ENCODE measurements around the gene SRA1. TPM values are rescaled to one million over a fixed set of nuclear protein-coding genes. Genes with fewer than 3 reads are reported as not detected.

The SRA1 gene
- total RNA-seq, 1 donor from 2014 or later, result 23.2 TPM

Small RNAs within 50 kb of the gene (microRNA-seq; reads per million reads assigned to microRNA genes)
- gene MIR6831, result not detected

Other genes with a start within 250 kb of the SRA1 start
- 21.1 TPM for gene HBEGF, start 210.9 kb downstream of the SRA1 start, total RNA-seq
- 0.18 TPM for gene SLC4A9, start 197.3 kb downstream of the SRA1 start, total RNA-seq
- gene ANKHD1, start 155.6 kb downstream of the SRA1 start, total RNA-seq, result 144 TPM
- gene EIF4EBP3, start 9.8 kb downstream of the SRA1 start, total RNA-seq, result 12.6 TPM
- gene APBB3, start 7.1 kb upstream of the SRA1 start, total RNA-seq, result 43.1 TPM
- 37.9 TPM for gene SLC35A4, start 7.4 kb upstream of the SRA1 start, total RNA-seq
- gene CD14, start 75.7 kb upstream of the SRA1 start, total RNA-seq, result 107 TPM
- gene TMCO6, start 82.0 kb upstream of the SRA1 start, total RNA-seq, result 20.1 TPM
- 39.8 TPM for gene NDUFA2, start 90.2 kb upstream of the SRA1 start, total RNA-seq
- gene IK, start 90.4 kb upstream of the SRA1 start, total RNA-seq, result 89.6 TPM
- 16.0 TPM for gene WDR55, start 107.4 kb upstream of the SRA1 start, total RNA-seq
- gene DND1, start 116.1 kb upstream of the SRA1 start, total RNA-seq, result 1.4 TPM
- 43.3 TPM for gene HARS1, start 133.9 kb upstream of the SRA1 start, total RNA-seq
- 27.1 TPM for gene HARS2, start 134.0 kb upstream of the SRA1 start, total RNA-seq
- gene ZMAT2, start 143.0 kb upstream of the SRA1 start, total RNA-seq, result 36.9 TPM
- not detected for gene PCDHA1, start 228.7 kb upstream of the SRA1 start, total RNA-seq
- gene PCDHA2, start 237.4 kb upstream of the SRA1 start, total RNA-seq, result 0.13 TPM
- gene PCDHA3, start 243.6 kb upstream of the SRA1 start, total RNA-seq, result 0.71 TPM
- 0.85 TPM for gene PCDHA4, start 249.6 kb upstream of the SRA1 start, total RNA-seq